Hepatocyte (in vitro differentiated cells): ENCODE measurements around the gene UBE2L3. TPM values are rescaled to one million over a fixed set of nuclear protein-coding genes. Genes with fewer than 3 reads are reported as not detected.
A peak's percentile ranks its signal among the peaks of the same experiment; 100 is the strongest.

Experiments used
- DNase-seq: peaks from one replicate; pipeline ENCODE4 v3.0.0-alpha.2; 2016; ENCODE audit warnings: low spot score
- H2AFZ ChIP-seq: fragments of 200-600 bp; sonication (generic); 2 replicates; pipeline ENCODE4 v1.6.0; 2016; ENCODE audit warnings: antibody characterized with exemption, mild to moderate bottlenecking
- H3K27ac ChIP-seq: fragments of 200-600 bp; sonication (generic); 2 replicates; pipeline ENCODE4 v1.5.1; 2016; ENCODE audit warnings: mild to moderate bottlenecking
- H3K27me3 ChIP-seq: fragments of 200-600 bp; sonication (generic); 2 replicates; pipeline ENCODE4 v1.6.1; 2016
- H3K36me3 ChIP-seq: fragments of 200-600 bp; sonication (generic); replicated peaks from 2 replicates; pipeline ENCODE4 v1.5.1; 2016; ENCODE audit warnings: low read depth; ENCODE audit not compliant: insufficient read depth
- H3K4me1 ChIP-seq: fragments of 200-600 bp; sonication (generic); 2 replicates; pipeline ENCODE4 v1.5.1; 2016; ENCODE audit warnings: mild to moderate bottlenecking, moderate library complexity; ENCODE audit not compliant: insufficient read depth
- H3K4me2 ChIP-seq: fragments of 200-600 bp; sonication (generic); 2 replicates; pipeline ENCODE4 v1.6.0; 2016
- H3K4me3 ChIP-seq: fragments of 200-600 bp; sonication (generic); 2 replicates; pipeline ENCODE4 v1.5.1; 2016; ENCODE audit warnings: mild to moderate bottlenecking
- H3K79me2 ChIP-seq: fragments of 200-600 bp; sonication (generic); 2 replicates; pipeline ENCODE4 v1.6.0; 2017; ENCODE audit warnings: mild to moderate bottlenecking
- H3K9me2 ChIP-seq: fragments of 200-600 bp; sonication (generic); replicated peaks from 2 replicates; pipeline ENCODE4 v1.6.0; 2017; ENCODE audit warnings: mild to moderate bottlenecking; ENCODE audit not compliant: insufficient read depth
- H3K9me3 ChIP-seq: fragments of 200-600 bp; sonication (generic); 2 replicates; pipeline ENCODE4 v1.5.1; 2016; ENCODE audit warnings: low read depth, mild to moderate bottlenecking
- H4K20me1 ChIP-seq: fragments of 200-600 bp; sonication (generic); 2 replicates; pipeline ENCODE4 v1.6.0; 2016; ENCODE audit warnings: mild to moderate bottlenecking; ENCODE audit not compliant: insufficient read depth, poor library complexity, severe bottlenecking
- EZH2 ChIP-seq: fragments of 200-600 bp; sonication (generic); IDR thresholded peaks from 2 replicates; pipeline ENCODE4 v1.6.1; 2016; ENCODE audit warnings: antibody characterized with exemption, mild to moderate bottlenecking, borderline replicate concordance
- EZH2phosphoT487 ChIP-seq: fragments of 200-600 bp; sonication (generic); IDR thresholded peaks from one replicate; pipeline ENCODE4 v1.6.1; 2018; ENCODE audit warnings: antibody characterized with exemption, mild to moderate bottlenecking, low read depth, moderate library complexity; ENCODE audit not compliant: unreplicated experiment, severe bottlenecking
- WGBS: methylation state at CpG from one replicate; pipeline ENCODE4 v1.1.6; 2016; ENCODE audit warnings: low lambda C conversion rate; ENCODE audit errors: missing lambda C conversion rate; 5-methylcytosine and 5-hydroxymethylcytosine counted together
- polyA plus RNA-seq: library from polyadenylated mRNA; unstranded; fragments of >200 nt; fragmentation: Nextera tagmentation; extraction: Ambion mirVana; gene quantifications from 2 replicates; pipeline ENCODE4 v1.2.1, GENCODE V29; 2016
- total RNA-seq: library from RNA; depleted of rRNA; stranded (reverse); fragments of >200 nt; gene quantifications from 2 replicates; pipeline ENCODE4 v1.2.3, GENCODE V29; 2014
- TF ChIP-seq, protein P1 (sequence below): fragments of 200-600 bp; sonication (generic); IDR thresholded peaks from 2 replicates; pipeline ENCODE4 v1.5.1; 2016; ENCODE audit warnings: antibody characterized with exemption, mild to moderate bottlenecking; ENCODE audit not compliant: poor library complexity

Gene UBE2L3
- total and polyA plus RNA-seq, 2 experiments from 2014 or later = 49.3 to 91.0 TPM

GRCh38 chr22:21641417-21641788, 73.9 kb downstream of the UBE2L3 start:
- peaks cover 3% of the 10 kb centered on the region for H4K20me1 ChIP-seq
- H3K4me3 ChIP-seq = peak overlapping the region; percentile 22
- H2AFZ ChIP-seq = peak overlapping the region; percentile 80
- no peaks in the 10 kb centered on the region for H3K27me3 ChIP-seq
- peak overlapping the region; percentile 70 for H3K27ac ChIP-seq
- no peaks in the 10 kb centered on the region for H3K9me2 ChIP-seq
- H3K9me3 ChIP-seq = no peaks in the 10 kb centered on the region
- peak overlapping the region; percentile 93 for H3K4me2 ChIP-seq
- H3K79me2 ChIP-seq = peaks cover 3% of the 10 kb centered on the region
- no peak for TF ChIP-seq EZH2phosphoT487
- no peak for TF ChIP-seq EZH2
- TF ChIP-seq, protein P1, sequence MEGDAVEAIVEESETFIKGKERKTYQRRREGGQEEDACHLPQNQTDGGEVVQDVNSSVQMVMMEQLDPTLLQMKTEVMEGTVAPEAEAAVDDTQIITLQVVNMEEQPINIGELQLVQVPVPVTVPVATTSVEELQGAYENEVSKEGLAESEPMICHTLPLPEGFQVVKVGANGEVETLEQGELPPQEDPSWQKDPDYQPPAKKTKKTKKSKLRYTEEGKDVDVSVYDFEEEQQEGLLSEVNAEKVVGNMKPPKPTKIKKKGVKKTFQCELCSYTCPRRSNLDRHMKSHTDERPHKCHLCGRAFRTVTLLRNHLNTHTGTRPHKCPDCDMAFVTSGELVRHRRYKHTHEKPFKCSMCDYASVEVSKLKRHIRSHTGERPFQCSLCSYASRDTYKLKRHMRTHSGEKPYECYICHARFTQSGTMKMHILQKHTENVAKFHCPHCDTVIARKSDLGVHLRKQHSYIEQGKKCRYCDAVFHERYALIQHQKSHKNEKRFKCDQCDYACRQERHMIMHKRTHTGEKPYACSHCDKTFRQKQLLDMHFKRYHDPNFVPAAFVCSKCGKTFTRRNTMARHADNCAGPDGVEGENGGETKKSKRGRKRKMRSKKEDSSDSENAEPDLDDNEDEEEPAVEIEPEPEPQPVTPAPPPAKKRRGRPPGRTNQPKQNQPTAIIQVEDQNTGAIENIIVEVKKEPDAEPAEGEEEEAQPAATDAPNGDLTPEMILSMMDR = peak; percentile 47
- WGBS = 8% methylated on average over 9 of the region's 9 CpGs
- peaks cover 5% of the 10 kb centered on the region for H3K4me1 ChIP-seq
- DNase-seq = peak; percentile 72
- H3K36me3 ChIP-seq = no peaks in the 10 kb centered on the region

DNA sequence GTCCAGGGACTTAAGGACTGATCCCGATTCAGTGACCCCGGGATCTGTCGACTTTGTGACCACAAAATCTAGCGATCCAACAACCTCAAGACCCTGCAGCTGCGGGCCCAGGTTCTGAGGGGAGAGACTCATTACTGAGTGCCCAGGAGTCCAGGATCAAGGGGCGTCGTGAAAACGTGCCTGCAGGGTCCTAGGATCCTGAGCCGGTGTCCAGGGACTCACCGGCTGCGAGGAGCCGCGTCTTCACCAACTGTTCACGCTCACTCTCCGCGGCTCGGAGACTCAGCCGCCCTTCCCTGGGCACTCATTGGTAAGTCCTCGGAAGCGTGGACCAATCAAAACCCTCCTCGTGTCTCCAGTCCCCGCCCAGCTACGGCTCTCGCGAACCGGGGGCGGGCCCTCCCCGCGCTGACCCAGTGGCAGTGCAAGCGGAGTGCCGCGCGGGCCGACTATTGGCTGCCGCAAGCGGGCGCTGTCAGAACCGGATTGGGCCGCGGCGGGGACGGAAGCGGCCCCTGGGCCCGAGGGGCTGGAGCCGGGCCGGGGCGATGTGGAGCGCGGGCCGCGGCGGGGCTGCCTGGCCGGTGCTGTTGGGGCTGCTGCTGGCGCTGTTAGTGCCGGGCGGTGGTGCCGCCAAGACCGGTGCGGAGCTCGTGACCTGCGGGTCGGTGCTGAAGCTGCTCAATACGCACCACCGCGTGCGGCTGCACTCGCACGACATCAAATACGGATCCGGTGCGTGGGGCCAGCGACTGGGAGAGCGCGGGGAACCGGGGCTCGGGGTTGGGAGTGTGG, 74.5 kb downstream of the UBE2L3 start, which contains the start of gene SDF2L1:
SDF2L1 (plus strand) TSS at position 514 of the 795 bp plus-strand sequence; CDS start at position 549, 35 bp downstream.
- Histone ChIP-seq H2AFZ (peak within 1 kb of the TSS; percentile 80), H4K20me1 (peaks cover 4% of the 10 kb centered on the region), H3K27me3 (no peaks in the 10 kb centered on the region), H3K4me1 (peaks cover 5% of the 10 kb centered on the region), H3K4me2 (peak within 1 kb of the TSS; percentile 93), H3K27ac (peak within 1 kb of the TSS; percentile 70), H3K9me2 (no peaks in the 10 kb centered on the region), H3K36me3 (no peaks in the 10 kb centered on the region), H3K79me2 (peaks cover 3% of the 10 kb centered on the region), H3K9me3 (no peaks in the 10 kb centered on the region), H3K4me3 (peak within 1 kb of the TSS; percentile 22)
- peak; percentile 99 for DNase-seq
- 2% methylated on average over 71 of the region's 76 CpGs for WGBS
- TF ChIP-seq EZH2phosphoT487 (no peak), EZH2 (no peak)
- TF ChIP-seq, protein P1 = peak; percentile 7

- no peak for TF ChIP-seq EZH2phosphoT487
- TF ChIP-seq, protein P1 = peak; percentile 60
- no peaks in the 10 kb centered on the region for H3K9me2 ChIP-seq
- H3K79me2 ChIP-seq = peaks cover 3% of the 10 kb centered on the region
- H4K20me1 ChIP-seq = peaks cover 4% of the 10 kb centered on the region
- no peaks in the 10 kb centered on the region for H3K27me3 ChIP-seq
- H3K9me3 ChIP-seq = no peaks in the 10 kb centered on the region
- peak overlapping the region; percentile 93 for H3K4me2 ChIP-seq
- peaks cover 5% of the 10 kb centered on the region for H3K4me1 ChIP-seq
- H3K27ac ChIP-seq = peak overlapping the region; percentile 21
- peak; percentile 86 for DNase-seq
- H3K36me3 ChIP-seq = no peaks in the 10 kb centered on the region
- peak overlapping the region; percentile 21 for H3K4me3 ChIP-seq
- H2AFZ ChIP-seq = peak overlapping the region; percentile 48
- WGBS = 1% methylated on average over 43 of the region's 56 CpGs
These were observed 75.3 kb downstream of the UBE2L3 start for GRCh38 chr22:21642584-21643448.
